GM12875 (cell line): ENCODE measurements around the gene GUCY2F.
A peak's percentile ranks its signal among the peaks of the same experiment; 100 is the strongest.

ENCODE experiments used
- H3K4me3 ChIP-seq: one replicate; pipeline ENCODE4 v1.5.1; 2011; ENCODE audit warnings: low read depth, low read length, control low read depth
- CTCF ChIP-seq: IDR thresholded peaks from 2 replicates; pipeline ENCODE4 v1.5.1; 2011; ENCODE audit warnings: low read depth, mild to moderate bottlenecking, control low read depth, inconsistent platforms, low read length, moderate library complexity, borderline replicate concordance; ENCODE audit not compliant: insufficient read depth

The GUCY2F gene

DNA sequence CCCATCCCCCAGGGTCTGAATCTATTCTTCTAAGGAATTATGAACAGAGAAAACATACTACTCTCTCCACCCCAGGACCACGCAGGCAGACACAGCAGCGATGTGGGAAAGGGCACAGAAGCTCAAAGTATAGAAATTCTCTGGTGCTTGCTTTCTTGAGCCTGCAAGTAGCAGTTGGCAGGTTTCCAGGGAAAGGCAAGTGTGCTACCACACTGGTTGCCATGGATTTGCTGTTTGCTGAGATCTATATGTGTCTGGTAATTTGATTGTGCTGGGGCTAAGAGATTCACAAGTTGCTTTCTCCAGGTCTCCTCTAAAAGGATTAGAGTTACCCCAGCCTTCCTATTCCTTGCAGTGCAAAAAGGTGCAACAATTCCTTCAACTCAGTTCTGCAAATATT, 83.1 kb downstream of the GUCY2F start:
- TF ChIP-seq CTCF: no peak
- H3K4me3 ChIP-seq: no peak overlapping the region

GRCh38 chrX:109398061-109398460, 83.8 kb downstream of the GUCY2F start:
- no peak overlapping the region for H3K4me3 ChIP-seq
- no peak for TF ChIP-seq CTCF

- TF ChIP-seq CTCF: peak; percentile 23; the same call in 1 of the 2 replicates
Observed at GRCh38 chrX:109393859-109394258, 88.0 kb downstream of the GUCY2F start.

DNA sequence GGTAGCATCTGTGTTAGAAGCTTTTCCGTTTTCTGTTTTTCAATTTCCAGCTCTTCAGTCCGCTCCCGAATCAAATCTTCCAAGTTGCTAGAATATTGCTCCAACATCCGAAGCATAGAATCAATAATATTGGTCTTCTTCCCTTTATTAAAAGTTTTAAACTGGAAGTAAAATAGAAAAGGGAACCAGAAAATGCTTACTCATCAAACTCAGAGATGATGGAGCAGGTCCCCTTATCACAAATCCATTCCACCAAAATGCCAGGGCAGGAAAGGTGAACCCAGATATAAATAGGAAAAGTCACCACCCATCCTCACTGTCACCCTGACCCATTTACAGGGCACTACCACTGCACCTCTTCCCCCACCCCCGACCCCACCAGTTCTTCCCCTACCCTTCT, 89.0 kb downstream of the GUCY2F start:
- H3K4me3 ChIP-seq: no peak overlapping the region
- TF ChIP-seq CTCF: no peak

More at GRCh38 chrX:109393859-109394258, 88.0 kb downstream of the GUCY2F start:
- no peak overlapping the region for H3K4me3 ChIP-seq

DNA sequence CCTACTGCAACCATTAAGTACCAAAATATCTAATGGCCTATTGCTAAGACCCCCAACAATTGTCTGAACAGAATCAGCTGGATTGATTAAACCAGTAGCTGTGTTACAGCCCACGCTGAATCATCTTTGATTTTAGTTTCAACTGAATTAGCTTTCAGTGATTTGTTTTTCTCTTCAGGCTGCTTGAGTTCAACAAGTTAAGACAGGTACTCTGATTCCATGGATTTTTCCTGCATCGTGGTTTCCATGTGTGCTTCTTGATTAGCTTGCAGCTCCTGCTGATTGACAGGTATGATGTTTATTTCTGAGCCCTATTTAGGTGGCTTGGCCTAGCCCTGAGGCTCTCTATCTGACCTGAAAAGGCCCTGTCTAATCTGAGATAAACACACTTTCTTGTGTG, 91.3 kb downstream of the GUCY2F start:
- TF ChIP-seq CTCF: no peak
- H3K4me3 ChIP-seq: no peak overlapping the region

DNA sequence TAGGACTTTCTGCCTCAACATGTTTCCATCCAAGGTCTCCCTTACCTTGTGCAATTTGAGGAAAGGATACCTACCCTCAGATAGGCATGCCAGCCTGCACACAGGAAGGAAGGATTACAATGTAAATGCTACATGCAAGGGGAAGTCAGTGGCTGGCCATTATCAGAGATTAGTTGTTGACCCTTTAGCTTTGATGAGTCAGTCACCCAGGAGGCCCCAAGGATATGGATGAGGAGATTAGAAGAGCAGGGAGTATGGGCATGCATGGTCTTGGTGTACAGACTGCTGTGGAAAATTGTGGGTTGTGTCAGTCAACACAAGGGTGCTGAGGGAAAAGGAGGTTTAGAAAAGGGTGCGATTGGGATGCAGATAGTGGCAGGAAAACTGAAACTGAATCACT, 92.0 kb downstream of the GUCY2F start:
- no peak for TF ChIP-seq CTCF

DNA sequence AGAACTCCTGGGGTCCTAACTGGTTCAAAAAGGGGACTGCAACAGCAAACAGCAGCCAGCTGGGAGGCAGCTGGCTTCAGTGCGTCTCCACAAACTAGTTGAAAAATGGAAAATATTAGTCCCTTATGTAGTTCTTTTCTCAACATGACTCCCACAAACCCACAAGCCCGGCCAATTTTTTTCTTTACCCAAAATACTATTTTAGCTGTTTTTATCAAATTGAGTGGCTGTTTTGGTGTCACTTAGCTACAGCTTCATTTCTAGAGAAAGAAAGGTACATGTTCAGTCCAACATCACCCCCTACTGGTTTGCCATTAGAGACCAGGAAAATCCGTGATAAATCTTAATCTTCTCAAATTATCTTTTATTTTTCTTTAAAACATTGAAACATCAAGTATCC, 97.2 kb downstream of the GUCY2F start:
- peak; percentile 26; the same call in 1 of the 2 replicates for TF ChIP-seq CTCF

More for the DNA sequence above, 92.0 kb downstream of the GUCY2F start:
- no peak overlapping the region for H3K4me3 ChIP-seq

More for the DNA sequence above, 97.2 kb downstream of the GUCY2F start:
- no peak overlapping the region for H3K4me3 ChIP-seq
